CD8-positive, alpha-beta memory T cell (primary cell): ENCODE results near the gene NUDT16L1. TPM values are rescaled to one million over a fixed set of nuclear protein-coding genes. Genes with fewer than 3 reads are reported as not detected.
A peak's percentile ranks its signal among the peaks of the same experiment; 100 is the strongest.
"Not testable (repeated sequence)": the region's sequence is repeated elsewhere in the genome, so short reads cannot be mapped to it uniquely, and the experiment has no call there.

Source experiments
- CTCF ChIA-PET: fragments of 350-600 bp; sonication (Branson Sonifier 250); formaldehyde crosslinking; loops from one replicate; lab custom pipeline; 2021; ENCODE audit warnings: antibody characterized with exemption; lab: Charles Lee
- POLR2A ChIA-PET: fragments of 350-600 bp; sonication (Branson Sonifier 250); formaldehyde crosslinking; loops from one replicate; lab custom pipeline; 2021; ENCODE audit warnings: antibody characterized with exemption; lab: Charles Lee
- DNase-seq, 5 donors: peaks; one replicate each; pipeline versions ENCODE4 v3.0.0 to v3.0.0-alpha.2; 2020 to 2022; ENCODE audit warnings: mixed read lengths in 1 of 5
- H3K27ac ChIP-seq: one replicate; pipeline ENCODE4 v1.7.0; 2013; ENCODE audit warnings: low read depth, mild to moderate bottlenecking, low read length, moderate library complexity
- H3K27me3 ChIP-seq: 2 replicates; pipeline ENCODE4 v1.7.0; 2013; ENCODE audit warnings: low read length, mild to moderate bottlenecking; ENCODE audit not compliant: insufficient read depth, poor library complexity, severe bottlenecking
- H3K36me3 ChIP-seq: 2 replicates; pipeline ENCODE4 v1.7.0; 2013; ENCODE audit warnings: mild to moderate bottlenecking, low read length, moderate library complexity; ENCODE audit not compliant: insufficient read depth
- H3K4me1 ChIP-seq: 2 replicates; pipeline ENCODE4 v1.7.0; 2013; ENCODE audit warnings: mild to moderate bottlenecking, low read length, moderate library complexity; ENCODE audit not compliant: insufficient read depth
- H3K4me3 ChIP-seq: 2 replicates; pipeline ENCODE4 v1.7.0; 2013; ENCODE audit warnings: mild to moderate bottlenecking, low read length
- H3K9me3 ChIP-seq: 2 replicates; pipeline ENCODE4 v1.7.0; 2013; ENCODE audit warnings: mild to moderate bottlenecking, low read length
- H3K27ac Mint-ChIP-seq, 8 donors: one replicate each; pipeline ENCODE4 v1.8.0; 2020 to 2021; ENCODE audit warnings: mixed read lengths in 8 of 8, mild to moderate bottlenecking in 6 of 8, inconsistent platforms in 3 of 8, moderate library complexity in 3 of 8
- H3K27me3 Mint-ChIP-seq, 2 donors: one replicate each; pipeline ENCODE4 v1.8.0; 2020 to 2021; ENCODE audit warnings: mixed read lengths in 2 of 2, mild to moderate bottlenecking in 1 of 2, moderate library complexity in 1 of 2
- H3K36me3 Mint-ChIP-seq, 3 donors: one replicate each; pipeline ENCODE4 v1.8.0; 2020 to 2021; ENCODE audit warnings: mixed read lengths in 3 of 3, inconsistent platforms in 1 of 3, mild to moderate bottlenecking in 1 of 3
- H3K4me1 Mint-ChIP-seq, 3 donors: one replicate each; pipeline ENCODE4 v1.8.0; 2020 to 2021; ENCODE audit warnings: mixed read lengths in 3 of 3, inconsistent platforms in 1 of 3, mild to moderate bottlenecking in 1 of 3
- H3K4me3 Mint-ChIP-seq, 7 donors: one replicate each; pipeline ENCODE4 v1.8.0; 2020 to 2021; ENCODE audit warnings: mixed read lengths in 7 of 7, mild to moderate bottlenecking in 6 of 7, moderate library complexity in 4 of 7, inconsistent platforms in 2 of 7
- H3K9me3 Mint-ChIP-seq, 5 donors: one replicate each; pipeline ENCODE4 v1.8.0; 2020 to 2022; ENCODE audit warnings: mixed read lengths in 5 of 5, mild to moderate bottlenecking in 3 of 5, moderate library complexity in 2 of 5, inconsistent platforms in 1 of 5
- polyA plus RNA-seq: library from polyadenylated mRNA; unstranded; fragments of 300-500 nt; fragmentation: Illumina TruSeq; gene quantifications from one replicate; pipeline ENCODE4 v1.2.3, GENCODE V29; 2021
- total RNA-seq, 2 experiments: library from RNA; stranded (reverse); gene quantifications; one replicate each; pipeline ENCODE4 v1.2.3, GENCODE V29; 2021

The NUDT16L1 gene
- 10 to 100 TPM; 40.6 to 47.7 TPM for total RNA-seq
- polyA plus RNA-seq, result 89.2 TPM

DNA sequence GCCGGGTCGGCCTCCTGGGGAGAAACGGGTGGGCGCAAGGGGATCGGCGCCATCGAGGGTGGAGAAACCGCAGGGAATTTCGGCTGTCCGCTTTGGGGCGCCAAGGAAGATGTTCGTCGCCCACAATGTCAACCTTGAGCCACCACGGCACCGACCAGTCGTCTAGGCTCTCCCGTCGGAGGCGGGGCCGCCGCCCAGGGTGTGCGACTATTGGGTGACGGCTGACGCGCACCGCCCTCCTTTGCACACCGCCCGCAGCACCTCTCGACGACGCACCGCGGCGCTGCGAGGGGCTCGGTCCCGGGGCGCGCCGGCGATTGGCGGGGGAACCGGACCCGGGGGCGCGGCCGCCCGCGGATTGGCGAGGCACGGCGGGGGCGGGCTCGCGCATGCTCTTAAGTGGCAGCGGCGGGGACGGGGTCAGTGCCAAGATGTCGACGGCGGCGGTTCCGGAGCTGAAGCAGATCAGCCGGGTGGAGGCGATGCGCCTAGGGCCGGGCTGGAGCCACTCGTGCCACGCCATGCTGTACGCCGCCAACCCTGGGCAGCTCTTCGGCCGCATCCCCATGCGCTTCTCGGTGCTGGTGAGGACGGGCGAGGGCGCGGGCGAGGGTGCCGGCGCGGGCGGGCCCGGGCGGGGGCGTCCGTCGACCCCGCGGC lies at the start of gene NUDT16L1:
Gene NUDT16L1 (plus strand): TSS at position 267 of the 660 bp plus-strand sequence. CDS start 165 bp downstream, at position 432.
- H3K4me1 ChIP-seq, result peaks cover 28% of the 10 kb centered on the region
- peak within 1 kb of the TSS; percentile 76 for H3K27ac ChIP-seq
- peak; percentile 95 to 99 (median 96) for DNase-seq
- peak within 1 kb of the TSS; percentile 81 to 94 (median 87) for H3K4me3 Mint-ChIP-seq
- H3K9me3 ChIP-seq, result no peaks in the 10 kb centered on the region
- peaks cover 0 to 4% of the 10 kb centered on the region in 2 donors for H3K27me3 Mint-ChIP-seq
- ChIA-PET CTCF (interaction anchor here (0.8 to 3.2 kb wide), 4 partner anchors 10 to 70 kb away, joined by 3 to 9 read pairs (median 4); partner anchors contain the start of gene DNAAF8), POLR2A (interaction anchor here (1.0 to 1.4 kb wide), 5 partner anchors 21 to 77 kb away, joined by 3 to 10 read pairs (median 7); partner anchors contain the start of genes DNAAF8 and MGRN1)
- H3K27me3 ChIP-seq, result no peaks in the 10 kb centered on the region
- peaks cover 0 to 45% (median 0%) of the 10 kb centered on the region in 3 donors for H3K36me3 Mint-ChIP-seq
- H3K27ac Mint-ChIP-seq, result peak within 1 kb of the TSS; percentile 80 to 96 (median 89)
- peak within 1 kb of the TSS; percentile 88 for H3K4me3 ChIP-seq
- H3K4me1 Mint-ChIP-seq, result peaks cover 5 to 28% (median 13%) of the 10 kb centered on the region in 3 donors
- H3K36me3 ChIP-seq, result peaks cover 14% of the 10 kb centered on the region
- H3K9me3 Mint-ChIP-seq, result no peaks in the 10 kb centered on the region

DNA sequence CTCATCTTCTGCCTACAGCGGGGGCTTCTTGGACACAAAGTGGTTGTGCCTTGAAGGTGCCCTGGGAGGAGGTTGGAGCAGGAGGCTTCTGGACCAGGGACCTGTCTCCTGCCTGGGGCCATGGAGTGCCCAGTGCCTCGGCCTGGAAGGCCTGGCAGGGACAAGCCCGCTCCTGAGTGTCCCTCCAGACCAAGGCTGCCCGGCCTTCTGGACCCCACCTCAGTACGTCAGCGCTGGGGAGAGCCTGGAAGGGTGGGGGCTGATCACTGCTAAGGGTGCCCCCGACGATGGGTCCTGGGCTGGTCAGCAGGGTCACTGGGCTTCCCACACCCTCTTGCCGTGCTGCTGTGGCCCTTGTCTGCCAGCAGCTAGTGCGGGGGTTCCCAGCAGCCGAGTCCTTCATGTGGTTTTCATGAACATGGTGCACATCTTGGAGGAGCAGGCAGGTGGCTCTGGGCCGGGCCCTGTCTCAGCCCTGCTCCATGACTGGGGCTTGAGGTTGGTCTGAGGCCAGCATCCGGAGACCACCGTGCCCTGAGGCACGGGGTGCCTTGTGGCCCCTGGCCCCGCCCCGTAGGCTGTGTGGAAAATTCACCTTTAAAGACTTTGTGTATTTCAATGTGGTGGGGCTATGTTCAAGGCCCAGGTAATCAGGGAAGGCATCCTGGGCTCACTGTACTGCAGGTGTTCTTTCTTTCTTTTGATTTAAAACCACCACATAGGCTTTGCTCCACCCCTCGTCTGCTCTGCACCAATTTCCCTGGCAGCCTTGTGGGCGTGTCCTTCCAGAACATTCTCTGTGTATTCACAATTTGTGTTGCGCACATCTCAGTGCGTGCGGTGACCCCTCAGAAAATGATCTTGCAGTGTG lies 46.4 kb upstream of the NUDT16L1 start:
- Mint-ChIP-seq H3K4me3 (no peak overlapping the region), H3K27ac (peak overlapping the region in 4 of 8 donors; percentile 9 to 35 (median 33)), H3K9me3 (no peaks in the 10 kb centered on the region), H3K36me3 (peaks cover 0 to 38% (median 5%) of the 10 kb centered on the region in 3 donors), H3K27me3 (peaks cover 0 to 2% of the 10 kb centered on the region in 2 donors), H3K4me1 (peaks cover 16 to 36% (median 18%) of the 10 kb centered on the region in 3 donors)
- POLR2A ChIA-PET, result no interaction called here
- Histone ChIP-seq H3K4me3 (no peak overlapping the region), H3K4me1 (peaks cover 36% of the 10 kb centered on the region), H3K9me3 (no peaks in the 10 kb centered on the region), H3K27ac (no peak overlapping the region), H3K27me3 (no peaks in the 10 kb centered on the region), H3K36me3 (no peaks in the 10 kb centered on the region)
- DNase-seq, result peak in 1 of 5 donors; percentile 22
- CTCF ChIA-PET, result no interaction called here

DNA sequence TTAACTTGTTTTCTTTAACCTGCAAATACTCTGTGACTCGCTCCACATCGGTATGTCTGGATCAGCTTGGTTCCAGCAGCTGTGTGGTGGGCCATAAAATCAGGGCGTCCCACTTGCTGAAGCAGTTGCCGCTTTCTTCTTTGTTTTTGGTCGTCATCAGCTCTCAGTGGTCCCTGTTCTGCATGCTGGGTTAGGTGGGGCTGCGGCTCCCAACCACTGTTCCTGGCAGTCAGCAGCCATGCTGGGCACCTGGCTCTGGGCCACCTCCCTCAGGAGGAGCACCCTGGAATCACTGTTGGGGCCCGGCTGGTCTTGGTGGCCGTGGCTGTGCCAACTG lies 45.8 kb upstream of the NUDT16L1 start:
- Histone ChIP-seq H3K27ac (no peak overlapping the region), H3K27me3 (no peaks in the 10 kb centered on the region), H3K4me3 (no peak overlapping the region), H3K4me1 (peaks cover 36% of the 10 kb centered on the region), H3K9me3 (no peaks in the 10 kb centered on the region), H3K36me3 (no peaks in the 10 kb centered on the region)
- Mint-ChIP-seq H3K27ac (peak overlapping the region in 1 of 8 donors; percentile 34), H3K4me1 (peaks cover 16 to 36% (median 18%) of the 10 kb centered on the region in 3 donors), H3K4me3 (no peak overlapping the region), H3K9me3 (no peaks in the 10 kb centered on the region), H3K36me3 (peaks cover 0 to 44% (median 5%) of the 10 kb centered on the region in 3 donors), H3K27me3 (peaks cover 0 to 2% of the 10 kb centered on the region in 2 donors)
- DNase-seq, result no peak
- POLR2A ChIA-PET, result no interaction called here
- CTCF ChIA-PET, result no interaction called here

DNA sequence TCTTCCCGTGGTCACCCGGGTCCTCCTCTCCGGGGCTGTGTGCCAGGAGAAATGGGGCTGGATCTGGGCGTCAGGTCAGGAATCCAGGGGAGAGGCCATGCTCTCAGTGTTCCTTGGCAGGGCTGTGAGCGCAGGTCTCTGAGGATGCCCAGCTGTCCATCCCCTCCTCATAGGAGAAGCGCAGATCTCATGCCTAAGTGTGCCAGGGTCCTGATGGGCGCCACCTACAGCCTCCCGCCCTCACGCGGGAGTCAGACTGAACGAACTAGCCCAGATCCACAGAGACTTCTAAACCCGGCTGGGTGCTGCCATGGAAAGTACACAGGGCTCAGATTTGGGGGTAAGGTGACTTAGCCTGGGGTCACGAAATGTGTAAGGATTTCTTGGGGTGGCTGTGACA lies 44.4 kb upstream of the NUDT16L1 start:
- Histone ChIP-seq H3K27me3 (no peaks in the 10 kb centered on the region), H3K36me3 (no peaks in the 10 kb centered on the region), H3K27ac (no peak overlapping the region), H3K4me1 (peaks cover 36% of the 10 kb centered on the region), H3K4me3 (no peak overlapping the region), H3K9me3 (no peaks in the 10 kb centered on the region)
- DNase-seq, result no peak
- Mint-ChIP-seq H3K27ac (peak overlapping the region in 5 of 8 donors; percentile 20 to 73 (median 56)), H3K4me3 (no peak overlapping the region), H3K9me3 (no peaks in the 10 kb centered on the region), H3K27me3 (no peaks in the 10 kb centered on the region), H3K36me3 (peaks cover 0 to 53% (median 9%) of the 10 kb centered on the region in 3 donors), H3K4me1 (peaks cover 16 to 36% (median 18%) of the 10 kb centered on the region in 3 donors)
- ChIA-PET POLR2A (no interaction called here), CTCF (interaction anchor here (1.5 kb wide), 1 partner anchor 28 kb away, joined by 3 read pairs; no protein-coding TSS in a partner anchor)

DNA sequence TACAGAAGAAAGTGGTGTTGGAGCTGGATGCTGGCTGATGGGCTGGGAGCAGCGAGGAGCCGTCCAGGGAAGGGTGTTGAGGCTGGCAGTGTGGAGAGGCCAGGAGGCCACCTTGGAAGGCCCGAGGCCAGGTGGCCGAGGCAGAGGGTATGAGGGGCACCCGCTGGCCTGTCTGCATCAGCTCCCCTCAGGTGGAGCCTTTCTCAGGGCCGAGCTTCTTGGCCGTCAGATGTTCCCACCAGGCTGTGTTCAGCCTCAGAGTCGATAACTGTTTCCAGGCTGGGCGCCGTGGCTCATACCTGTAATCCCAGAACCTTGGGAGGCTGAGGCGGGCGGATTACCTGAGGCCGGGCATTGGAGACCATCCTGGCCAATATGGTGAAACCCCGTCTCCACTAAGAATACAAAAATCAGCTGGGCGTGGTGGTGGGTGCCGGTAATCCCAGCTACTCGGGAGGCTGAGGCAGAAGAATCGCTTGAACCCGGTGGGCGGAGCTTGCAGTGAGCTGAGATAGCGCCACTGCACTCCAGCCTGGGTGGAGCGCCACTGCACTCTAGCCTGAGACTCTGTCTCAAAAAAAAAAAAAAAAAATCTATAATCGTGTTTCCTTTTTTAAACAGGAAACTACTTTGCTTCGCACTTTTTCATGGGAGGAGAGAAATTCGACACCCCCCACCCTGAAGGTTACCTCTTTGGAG lies 43.5 kb upstream of the NUDT16L1 start:
- Mint-ChIP-seq H3K27ac (peak overlapping the region in 5 of 8 donors; percentile 70 to 87 (median 75)), H3K9me3 (no peaks in the 10 kb centered on the region), H3K36me3 (peaks cover 0 to 61% (median 9%) of the 10 kb centered on the region in 3 donors), H3K27me3 (no peaks in the 10 kb centered on the region), H3K4me3 (peak overlapping the region in 1 of 7 donors; percentile 43), H3K4me1 (peaks cover 16 to 36% (median 18%) of the 10 kb centered on the region in 3 donors)
- Histone ChIP-seq H3K9me3 (no peaks in the 10 kb centered on the region), H3K27me3 (no peaks in the 10 kb centered on the region), H3K27ac (no peak overlapping the region), H3K4me1 (peaks cover 36% of the 10 kb centered on the region), H3K36me3 (no peaks in the 10 kb centered on the region), H3K4me3 (no peak overlapping the region)
- ChIA-PET POLR2A (interaction anchor here (0.5 kb wide), 1 partner anchor 26 kb away, joined by 3 read pairs; no protein-coding TSS in a partner anchor), CTCF (interaction anchor here (0.9 to 2.0 kb wide), 8 partner anchors 15 to 72 kb away, joined by 3 to 9 read pairs (median 4); partner anchors contain the start of genes MGRN1 and NUDT16L1)
- no peak for DNase-seq

DNA sequence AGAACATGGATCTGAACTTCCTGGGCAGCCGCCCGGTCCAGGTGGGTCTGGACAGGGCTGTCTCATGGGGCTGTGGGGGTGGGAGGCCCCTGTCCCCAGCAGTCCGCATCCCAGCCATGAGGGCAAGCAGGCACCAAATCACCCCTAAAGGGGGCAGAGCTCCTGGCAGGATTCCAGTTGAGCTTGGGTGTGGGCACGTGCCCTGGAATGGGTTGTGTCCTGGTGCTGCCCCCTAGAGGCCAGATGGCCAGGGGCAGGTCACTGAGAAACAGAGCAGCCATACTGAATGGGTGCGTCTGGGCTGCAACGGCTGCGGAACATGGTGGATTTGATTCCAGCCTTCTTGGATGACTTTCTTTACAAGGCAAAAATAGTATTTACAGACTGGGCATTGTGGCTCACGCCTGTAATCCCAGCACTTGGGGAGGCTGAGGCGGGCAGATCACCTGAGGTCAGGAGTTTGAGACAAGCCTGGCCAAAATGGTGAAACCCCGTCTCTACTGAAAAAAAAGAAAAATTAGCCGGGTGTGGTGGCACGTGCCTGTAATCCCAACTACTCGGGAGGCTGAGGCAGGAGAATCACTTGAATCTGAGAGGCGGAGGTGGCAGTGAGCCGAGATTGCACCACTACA lies 42.8 kb upstream of the NUDT16L1 start:
- DNase-seq, result peak; percentile 66 to 84 (median 69)
- H3K27me3 ChIP-seq, H3K36me3 ChIP-seq, H3K27me3 Mint-ChIP-seq, H3K9me3 ChIP-seq, H3K4me3 ChIP-seq, H3K4me3 Mint-ChIP-seq, H3K27ac ChIP-seq, H3K9me3 Mint-ChIP-seq: not testable (repeated sequence)
- ChIA-PET POLR2A (interaction anchor here (0.5 kb wide), 1 partner anchor 26 kb away, joined by 3 read pairs; no protein-coding TSS in a partner anchor), CTCF (interaction anchor here (0.7 to 2.0 kb wide), 10 partner anchors 13 to 71 kb away, joined by 3 to 9 read pairs (median 3); partner anchors contain the start of genes MGRN1 and NUDT16L1)
- Mint-ChIP-seq H3K4me1 (peaks cover 15 to 32% (median 16%) of the 10 kb centered on the region in 3 donors), H3K27ac (peak overlapping the region; percentile 35 to 87 (median 73)), H3K36me3 (peaks cover 0 to 61% (median 7%) of the 10 kb centered on the region in 3 donors)
- peaks cover 36% of the 10 kb centered on the region for H3K4me1 ChIP-seq

DNA sequence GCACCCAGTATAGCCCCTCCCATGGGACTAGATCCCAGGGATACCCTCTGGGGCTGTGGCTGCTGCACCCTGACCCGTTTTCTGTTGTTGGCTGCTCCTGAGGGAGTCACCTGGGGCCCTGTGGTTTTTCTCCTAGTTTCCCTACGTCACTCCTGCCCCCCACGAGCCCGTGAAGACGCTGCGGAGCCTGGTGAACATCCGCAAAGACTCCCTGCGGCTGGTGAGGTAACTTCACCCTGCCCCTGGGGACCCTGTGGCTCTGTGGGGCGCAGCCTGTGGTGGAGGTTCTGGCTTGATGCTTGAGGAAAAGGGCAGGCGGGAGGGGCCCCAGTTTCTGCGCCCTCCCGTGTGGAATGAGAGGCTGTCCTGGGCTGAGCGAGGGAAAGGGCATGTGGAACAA lies 41.5 kb upstream of the NUDT16L1 start:
- Mint-ChIP-seq H3K36me3 (peaks cover 0 to 67% (median 7%) of the 10 kb centered on the region in 3 donors), H3K27ac (peak overlapping the region in 1 of 8 donors; percentile 81), H3K4me1 (peaks cover 15 to 24% (median 16%) of the 10 kb centered on the region in 3 donors), H3K27me3 (no peaks in the 10 kb centered on the region), H3K9me3 (no peaks in the 10 kb centered on the region), H3K4me3 (no peak overlapping the region)
- POLR2A ChIA-PET, result no interaction called here
- H3K27ac ChIP-seq, result no peak overlapping the region
- H3K27me3 ChIP-seq, result no peaks in the 10 kb centered on the region
- H3K4me1 ChIP-seq, result peaks cover 30% of the 10 kb centered on the region
- no peak for DNase-seq
- CTCF ChIA-PET, result interaction anchor here (2.0 kb wide), 1 partner anchor 18 kb away, joined by 6 read pairs; no protein-coding TSS in a partner anchor
- no peak overlapping the region for H3K4me3 ChIP-seq
- no peaks in the 10 kb centered on the region for H3K9me3 ChIP-seq
- peaks cover 5% of the 10 kb centered on the region for H3K36me3 ChIP-seq
